Skeletal muscle satellite cell (primary cell): ENCODE results near the gene PTPRD.

Experiments
- H3K27me3 ChIP-seq: 2 replicates; pipeline ENCODE4 v1.7.0; 2013; ENCODE audit warnings: low read length; ENCODE audit not compliant: control insufficient read depth, insufficient read depth
- H3K36me3 ChIP-seq: 2 replicates; pipeline ENCODE4 v1.7.0; 2013; ENCODE audit warnings: mild to moderate bottlenecking, control low read depth, low read length; ENCODE audit not compliant: insufficient read depth
- H3K4me1 ChIP-seq: 2 replicates; pipeline ENCODE4 v1.7.0; 2013; ENCODE audit warnings: low read length; ENCODE audit not compliant: control insufficient read depth, insufficient read depth
- H3K4me2 ChIP-seq: 2 replicates; pipeline ENCODE4 v1.7.0; 2013; ENCODE audit warnings: mild to moderate bottlenecking, low read length
- H3K4me3 ChIP-seq: 2 replicates; pipeline ENCODE4 v1.7.0; 2013; ENCODE audit warnings: low read length
- H3K9ac ChIP-seq: 2 replicates; pipeline ENCODE4 v1.7.0; 2013; ENCODE audit warnings: mild to moderate bottlenecking, low read depth, low read length, moderate library complexity
- H3K9me3 ChIP-seq: replicated peaks from 2 replicates; pipeline ENCODE4 v1.7.0; 2013; ENCODE audit warnings: mild to moderate bottlenecking, control low read depth, low read length

The PTPRD gene

GRCh38 chr9:9585920-9586319 lies 1026.9 kb downstream of the PTPRD start:
- Histone ChIP-seq H3K9ac (no peak overlapping the region), H3K4me3 (no peak overlapping the region), H3K36me3 (no peaks in the 10 kb centered on the region), H3K4me2 (no peak overlapping the region), H3K27me3 (peaks cover 3% of the 10 kb centered on the region), H3K4me1 (no peaks in the 10 kb centered on the region), H3K9me3 (no peaks in the 10 kb centered on the region)

GRCh38 chr9:9574080-9574479 lies 1038.7 kb downstream of the PTPRD start:
- Histone ChIP-seq H3K4me1 (no peaks in the 10 kb centered on the region), H3K9me3 (no peaks in the 10 kb centered on the region), H3K9ac (no peak overlapping the region), H3K36me3 (no peaks in the 10 kb centered on the region), H3K4me2 (no peak overlapping the region), H3K27me3 (no peaks in the 10 kb centered on the region), H3K4me3 (no peak overlapping the region)

GRCh38 chr9:9565700-9566099 lies 1047.1 kb downstream of the PTPRD start:
- Histone ChIP-seq H3K4me2 (no peak overlapping the region), H3K36me3 (no peaks in the 10 kb centered on the region), H3K27me3 (no peaks in the 10 kb centered on the region), H3K9ac (no peak overlapping the region), H3K4me1 (no peaks in the 10 kb centered on the region), H3K4me3 (no peak overlapping the region), H3K9me3 (no peaks in the 10 kb centered on the region)

GRCh38 chr9:9563817-9564216 lies 1049.0 kb downstream of the PTPRD start:
- no peaks in the 10 kb centered on the region for H3K27me3 ChIP-seq
- no peaks in the 10 kb centered on the region for H3K9me3 ChIP-seq
- no peak overlapping the region for H3K9ac ChIP-seq
- no peaks in the 10 kb centered on the region for H3K4me1 ChIP-seq
- no peaks in the 10 kb centered on the region for H3K36me3 ChIP-seq
- H3K4me3 ChIP-seq: no peak overlapping the region
- no peak overlapping the region for H3K4me2 ChIP-seq

- no peak overlapping the region for H3K4me3 ChIP-seq
- H3K36me3 ChIP-seq: no peaks in the 10 kb centered on the region
- H3K4me1 ChIP-seq: no peaks in the 10 kb centered on the region
- no peak overlapping the region for H3K4me2 ChIP-seq
- H3K27me3 ChIP-seq: no peaks in the 10 kb centered on the region
- no peak overlapping the region for H3K9ac ChIP-seq
- no peaks in the 10 kb centered on the region for H3K9me3 ChIP-seq
Measured at GRCh38 chr9:9560382-9561035, 1052.3 kb downstream of the PTPRD start.

GRCh38 chr9:9558907-9559306 lies 1053.9 kb downstream of the PTPRD start:
- H3K4me3 ChIP-seq: no peak overlapping the region
- H3K4me1 ChIP-seq: no peaks in the 10 kb centered on the region
- H3K4me2 ChIP-seq: no peak overlapping the region
- no peaks in the 10 kb centered on the region for H3K27me3 ChIP-seq
- H3K9ac ChIP-seq: no peak overlapping the region
- H3K9me3 ChIP-seq: no peaks in the 10 kb centered on the region
- H3K36me3 ChIP-seq: no peaks in the 10 kb centered on the region

GRCh38 chr9:9557804-9558334 lies 1054.9 kb downstream of the PTPRD start:
- Histone ChIP-seq H3K9ac (no peak overlapping the region), H3K4me2 (no peak overlapping the region), H3K4me3 (no peak overlapping the region), H3K9me3 (no peaks in the 10 kb centered on the region), H3K27me3 (no peaks in the 10 kb centered on the region), H3K36me3 (no peaks in the 10 kb centered on the region), H3K4me1 (no peaks in the 10 kb centered on the region)

- no peaks in the 10 kb centered on the region for H3K9me3 ChIP-seq
- H3K4me2 ChIP-seq: no peak overlapping the region
- no peak overlapping the region for H3K4me3 ChIP-seq
- no peaks in the 10 kb centered on the region for H3K27me3 ChIP-seq
- H3K4me1 ChIP-seq: no peaks in the 10 kb centered on the region
- H3K36me3 ChIP-seq: no peaks in the 10 kb centered on the region
- no peak overlapping the region for H3K9ac ChIP-seq
Measured at GRCh38 chr9:9556865-9557803, 1055.7 kb downstream of the PTPRD start.

GRCh38 chr9:9552665-9553064 lies 1060.1 kb downstream of the PTPRD start:
- H3K4me2 ChIP-seq: no peak overlapping the region
- no peak overlapping the region for H3K4me3 ChIP-seq
- H3K36me3 ChIP-seq: no peaks in the 10 kb centered on the region
- no peaks in the 10 kb centered on the region for H3K4me1 ChIP-seq
- H3K9me3 ChIP-seq: no peaks in the 10 kb centered on the region
- H3K9ac ChIP-seq: no peak overlapping the region
- no peaks in the 10 kb centered on the region for H3K27me3 ChIP-seq

- Histone ChIP-seq H3K9ac (no peak overlapping the region), H3K4me2 (no peak overlapping the region), H3K27me3 (no peaks in the 10 kb centered on the region), H3K4me3 (no peak overlapping the region), H3K36me3 (no peaks in the 10 kb centered on the region), H3K9me3 (no peaks in the 10 kb centered on the region), H3K4me1 (no peaks in the 10 kb centered on the region)
Measured at GRCh38 chr9:9538766-9539165, 1074.0 kb downstream of the PTPRD start.

GRCh38 chr9:9538356-9538755 lies 1074.4 kb downstream of the PTPRD start:
- Histone ChIP-seq H3K4me1 (no peaks in the 10 kb centered on the region), H3K4me3 (no peak overlapping the region), H3K9me3 (no peaks in the 10 kb centered on the region), H3K36me3 (no peaks in the 10 kb centered on the region), H3K27me3 (no peaks in the 10 kb centered on the region), H3K4me2 (no peak overlapping the region), H3K9ac (no peak overlapping the region)
